ENCODE data around the gene DOHH.

Gene DOHH

GRCh38 chr19:3468211-3468610 is 32.3 kb downstream of the DOHH start:
- TF ChIP-seq, protein P1, sequence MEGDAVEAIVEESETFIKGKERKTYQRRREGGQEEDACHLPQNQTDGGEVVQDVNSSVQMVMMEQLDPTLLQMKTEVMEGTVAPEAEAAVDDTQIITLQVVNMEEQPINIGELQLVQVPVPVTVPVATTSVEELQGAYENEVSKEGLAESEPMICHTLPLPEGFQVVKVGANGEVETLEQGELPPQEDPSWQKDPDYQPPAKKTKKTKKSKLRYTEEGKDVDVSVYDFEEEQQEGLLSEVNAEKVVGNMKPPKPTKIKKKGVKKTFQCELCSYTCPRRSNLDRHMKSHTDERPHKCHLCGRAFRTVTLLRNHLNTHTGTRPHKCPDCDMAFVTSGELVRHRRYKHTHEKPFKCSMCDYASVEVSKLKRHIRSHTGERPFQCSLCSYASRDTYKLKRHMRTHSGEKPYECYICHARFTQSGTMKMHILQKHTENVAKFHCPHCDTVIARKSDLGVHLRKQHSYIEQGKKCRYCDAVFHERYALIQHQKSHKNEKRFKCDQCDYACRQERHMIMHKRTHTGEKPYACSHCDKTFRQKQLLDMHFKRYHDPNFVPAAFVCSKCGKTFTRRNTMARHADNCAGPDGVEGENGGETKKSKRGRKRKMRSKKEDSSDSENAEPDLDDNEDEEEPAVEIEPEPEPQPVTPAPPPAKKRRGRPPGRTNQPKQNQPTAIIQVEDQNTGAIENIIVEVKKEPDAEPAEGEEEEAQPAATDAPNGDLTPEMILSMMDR (IDR thresholded peaks at IDR 0.05): no peak
- Histone ChIP-seq H3K4me3 (ENCODE audit: low read depth, low read length) (no peak overlapping the region), H3K4me1 (no peaks in the 10 kb centered on the region), H3K4me2 (ENCODE audit: low read length) (no peak overlapping the region), H3K79me2 (no peaks in the 10 kb centered on the region), H3K9ac (no peak overlapping the region), H3K27ac (no peak overlapping the region), H3K9me3 (ENCODE audit: control insufficient read depth, low read length) (no peaks in the 10 kb centered on the region), H3K27me3 (ENCODE audit: control insufficient read depth, insufficient read depth, low read length) (no peaks in the 10 kb centered on the region), H3K36me3 (ENCODE audit: control insufficient read depth, insufficient read depth, low read length) (no peaks in the 10 kb centered on the region), H2AFZ (no peak overlapping the region)

- Histone ChIP-seq H3K4me2 (ENCODE audit: low read length) (no peak overlapping the region), H2AFZ (no peak overlapping the region), H3K4me3 (ENCODE audit: low read depth, low read length) (no peak overlapping the region), H3K4me1 (no peaks in the 10 kb centered on the region), H3K79me2 (no peaks in the 10 kb centered on the region), H3K36me3 (ENCODE audit: control insufficient read depth, insufficient read depth, low read length) (no peaks in the 10 kb centered on the region), H3K27me3 (ENCODE audit: control insufficient read depth, insufficient read depth, low read length) (no peaks in the 10 kb centered on the region), H3K27ac (no peak overlapping the region), H3K9me3 (ENCODE audit: control insufficient read depth, low read length) (no peaks in the 10 kb centered on the region), H3K9ac (no peak overlapping the region)
- TF ChIP-seq, protein P1 (IDR thresholded peaks at IDR 0.05): no peak
Observed at GRCh38 chr19:3467437-3468198, 32.9 kb downstream of the DOHH start.

DNA sequence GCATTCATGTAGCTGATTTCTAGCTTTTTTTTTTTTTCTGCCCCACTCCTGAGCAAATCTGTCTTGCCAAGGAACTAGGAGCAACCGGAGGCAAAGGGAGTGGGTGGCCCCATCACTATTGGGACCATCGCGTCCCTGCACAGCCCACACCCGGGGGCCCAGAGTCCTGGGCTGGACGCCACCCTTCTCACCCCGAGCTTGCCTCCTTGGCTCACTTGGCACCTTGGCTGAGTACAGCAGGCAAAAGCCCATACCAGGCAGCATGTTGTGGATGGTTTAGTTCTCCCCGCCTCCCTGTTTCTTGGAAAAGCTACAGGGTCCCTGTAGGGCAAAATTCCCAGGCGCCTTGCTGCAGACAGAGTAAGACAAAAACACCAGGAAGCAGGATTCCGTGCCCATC is 33.8 kb downstream of the DOHH start:
- no peak overlapping the region for H3K27ac ChIP-seq
- no peaks in the 10 kb centered on the region for H3K79me2 ChIP-seq
- no peaks in the 10 kb centered on the region for H3K27me3 ChIP-seq (ENCODE audit: control insufficient read depth, insufficient read depth, low read length)
- no peaks in the 10 kb centered on the region for H3K36me3 ChIP-seq (ENCODE audit: control insufficient read depth, insufficient read depth, low read length)
- H3K4me2 ChIP-seq (ENCODE audit: low read length): no peak overlapping the region
- no peak overlapping the region for H3K4me3 ChIP-seq (ENCODE audit: low read depth, low read length)
- no peaks in the 10 kb centered on the region for H3K4me1 ChIP-seq
- H2AFZ ChIP-seq: no peak overlapping the region
- H3K9ac ChIP-seq: no peak overlapping the region
- TF ChIP-seq, protein P1 (IDR thresholded peaks at IDR 0.05): no peak
- H3K9me3 ChIP-seq (ENCODE audit: control insufficient read depth, low read length): no peaks in the 10 kb centered on the region

DNA sequence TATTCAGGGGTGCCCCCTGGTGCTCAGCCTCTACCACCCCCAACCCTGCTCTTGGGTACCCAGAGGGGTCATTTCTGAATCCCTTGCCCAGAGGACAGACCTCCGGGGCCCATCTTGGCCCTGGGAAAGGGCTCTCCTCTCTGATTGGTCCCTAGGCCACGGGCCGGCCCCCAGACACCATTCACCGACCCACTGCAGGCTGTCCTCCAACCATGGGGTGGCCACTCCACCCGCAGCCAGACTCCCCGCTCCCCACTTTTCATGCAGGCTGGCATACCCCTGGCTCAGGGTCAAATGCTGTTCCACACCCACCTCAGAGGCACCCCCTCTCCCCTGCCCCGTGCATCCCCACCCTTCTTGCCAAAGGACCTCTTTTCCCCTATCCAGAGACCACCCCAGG is 34.9 kb downstream of the DOHH start:
- Histone ChIP-seq H3K4me2 (ENCODE audit: low read length) (no peak overlapping the region), H3K4me3 (ENCODE audit: low read depth, low read length) (no peak overlapping the region), H3K79me2 (no peaks in the 10 kb centered on the region), H3K27me3 (ENCODE audit: control insufficient read depth, insufficient read depth, low read length) (no peaks in the 10 kb centered on the region), H2AFZ (no peak overlapping the region), H3K4me1 (no peaks in the 10 kb centered on the region), H3K36me3 (ENCODE audit: control insufficient read depth, insufficient read depth, low read length) (no peaks in the 10 kb centered on the region), H3K9ac (no peak overlapping the region), H3K27ac (no peak overlapping the region), H3K9me3 (ENCODE audit: control insufficient read depth, low read length) (no peaks in the 10 kb centered on the region)
- TF ChIP-seq, protein P1 (IDR thresholded peaks at IDR 0.05): no peak
